Upper lobe of left lung (tissue), 6 donors: ENCODE data around the gene ATP9A. TPM values are rescaled to one million over a fixed set of nuclear protein-coding genes. Genes with fewer than 3 reads are reported as not detected.
"Not testable (repeated sequence)": the region's sequence is repeated elsewhere in the genome, so short reads cannot be mapped to it uniquely, and the experiment has no call there.

Source experiments
- ATAC-seq, 2 donors: fragments of 200-7000 bp; cut with Tn5 transposase; one replicate each; pipeline ENCODE4 v1.9.1; 2022; ENCODE audit warnings: mild to moderate bottlenecking in 2 of 2, moderate library complexity in 2 of 2; ENCODE audit not compliant: low FRiP score in 2 of 2
- DNase-seq, 2 donors: peaks; one replicate each; pipeline ENCODE4 v3.0.0-alpha.2; 2019 to 2020
- H3K27ac ChIP-seq, 4 donors: fragments of 200-600 bp; sonication (generic); one replicate each; pipeline ENCODE4 v1.5.1; 2016 to 2019
- H3K27me3 ChIP-seq, 4 donors: fragments of 200-600 bp; sonication (generic); one replicate each; pipeline ENCODE4 v1.5.1; 2017 to 2019
- H3K36me3 ChIP-seq, 4 donors: fragments of 200-600 bp; sonication (generic); one replicate each; pipeline ENCODE4 v1.5.1; 2016 to 2019
- H3K4me1 ChIP-seq, 4 donors: fragments of 200-600 bp; sonication (generic); one replicate each; pipeline ENCODE4 v1.5.1; 2018 to 2019
- H3K4me3 ChIP-seq, 4 donors: fragments of 200-600 bp; sonication (generic); one replicate each; pipeline ENCODE4 v1.5.1; 2017 to 2019; ENCODE audit warnings: mild to moderate bottlenecking in 2 of 4, moderate library complexity in 1 of 4
- H3K9me3 ChIP-seq, 4 donors: fragments of 200-600 bp; sonication (generic); one replicate each; pipeline ENCODE4 v1.5.1; 2018 to 2019
- CTCF ChIP-seq, 6 experiments: fragments of 450-650 bp in 4 of 6; fragments of 200-600 bp in 2 of 6; sonication (generic) in 2 of 6; IDR thresholded peaks; one replicate each; pipeline ENCODE4 v1.5.1; 2016 to 2019; ENCODE audit warnings: antibody characterized with exemption in 6 of 6
- EP300 ChIP-seq, 4 donors: sonication (generic); formaldehyde crosslinking; IDR thresholded peaks; one replicate each; pipeline ENCODE4 v1.5.1; 2017; ENCODE audit warnings: antibody characterized with exemption in 4 of 4, control low read depth in 2 of 4
- POLR2A ChIP-seq, 4 donors: fragments of 450-650 bp; IDR thresholded peaks; one replicate each; pipeline ENCODE4 v1.5.1; 2016 to 2017; ENCODE audit warnings: antibody characterized with exemption in 4 of 4, mild to moderate bottlenecking in 2 of 4
- POLR2AphosphoS5 ChIP-seq, 2 donors: sonication (generic); formaldehyde crosslinking; IDR thresholded peaks; one replicate each; pipeline ENCODE4 v1.5.1; 2017; ENCODE audit warnings: antibody characterized with exemption in 2 of 2
- WGBS, 2 donors: methylation state at CpG; one replicate each; pipeline ENCODE4 v1.1.5; 2017 to 2018; 5-methylcytosine and 5-hydroxymethylcytosine counted together
- total RNA-seq, 6 donors: library from RNA; depleted of rRNA in 4 of 6; stranded (reverse); fragments of >200 nt in 4 of 6; gene quantifications; one replicate each; pipeline versions ENCODE4 v1.1.0 to v1.2.1, GENCODE V29; 2016 to 2021
- donor health status: DM: no; HTN: no; CAD: no; lungs with moderate emphysema.
- donor health status: DM: no; HTN: yes; CAD: no; lungs with severe emphysema.

ATP9A gene
- total RNA-seq, 6 donors from 2014 or later, result 15.7 to 31.3 (median 22.8) TPM

GRCh38 chr20:51740838-51741237 lies 27.4 kb downstream of the ATP9A start:
- no peaks in the 10 kb centered on the region for H3K36me3 ChIP-seq
- H3K4me3 ChIP-seq, result no peak overlapping the region
- no peaks in the 10 kb centered on the region for H3K9me3 ChIP-seq
- WGBS, 2 donors, result 97% methylated on average over 3 of the region's 3 CpGs
- no peaks in the 10 kb centered on the region for H3K27me3 ChIP-seq
- ATAC-seq (no peak), DNase-seq (no peak)
- H3K27ac ChIP-seq, result no peak overlapping the region
- H3K4me1 ChIP-seq, result peaks cover 0 to 23% (median 0%) of the 10 kb centered on the region in 4 donors
- TF ChIP-seq POLR2A (IDR thresholded peaks at IDR 0.05), result no peak
- no peak for TF ChIP-seq POLR2AphosphoS5 (IDR thresholded peaks at IDR 0.05)
- no peak for TF ChIP-seq CTCF (IDR thresholded peaks at IDR 0.05)
- no peak for TF ChIP-seq EP300 (IDR thresholded peaks at IDR 0.05)

- not testable (repeated sequence) for H3K4me3 ChIP-seq, H3K27me3 ChIP-seq, H3K36me3 ChIP-seq, H3K9me3 ChIP-seq, DNase-seq, H3K27ac ChIP-seq, ATAC-seq
- peaks cover 0 to 23% (median 0%) of the 10 kb centered on the region in 4 donors for H3K4me1 ChIP-seq
- 93 to 97% methylated on average over 5 to 7 of the region's 7 CpGs for WGBS, 2 donors
These were observed 27.9 kb downstream of the ATP9A start for GRCh38 chr20:51740308-51740707.

- no peak for DNase-seq
- H3K36me3 ChIP-seq, result no peaks in the 10 kb centered on the region
- H3K27ac ChIP-seq, result no peak overlapping the region
- H3K4me1 ChIP-seq, result peaks cover 0 to 23% (median 0%) of the 10 kb centered on the region in 4 donors
- H3K4me3 ChIP-seq, result no peak overlapping the region
- 95 to 98% methylated on average over 4 of the region's 4 CpGs for WGBS, 2 donors
- no peak for TF ChIP-seq CTCF (IDR thresholded peaks at IDR 0.05)
- no peak for TF ChIP-seq POLR2AphosphoS5 (IDR thresholded peaks at IDR 0.05)
- TF ChIP-seq POLR2A (IDR thresholded peaks at IDR 0.05), result no peak
- TF ChIP-seq EP300 (IDR thresholded peaks at IDR 0.05), result no peak
- H3K27me3 ChIP-seq, result no peaks in the 10 kb centered on the region
- no peaks in the 10 kb centered on the region for H3K9me3 ChIP-seq
- no peak for ATAC-seq
These were observed 28.4 kb downstream of the ATP9A start for GRCh38 chr20:51739722-51740249.

- Histone ChIP-seq H3K4me3 (no peak overlapping the region), H3K27ac (no peak overlapping the region), H3K27me3 (no peaks in the 10 kb centered on the region), H3K36me3 (no peaks in the 10 kb centered on the region), H3K9me3 (no peaks in the 10 kb centered on the region), H3K4me1 (peaks cover 0 to 19% (median 0%) of the 10 kb centered on the region in 4 donors)
- DNase-seq, result no peak
- ATAC-seq, result peak; percentile 31 to 38
- WGBS, 2 donors, result 90 to 93% methylated on average over 12 of the region's 12 CpGs
- TF ChIP-seq POLR2AphosphoS5 (IDR thresholded peaks at IDR 0.05) (no peak), EP300 (IDR thresholded peaks at IDR 0.05) (no peak), CTCF (IDR thresholded peaks at IDR 0.05) (no peak), POLR2A (IDR thresholded peaks at IDR 0.05) (no peak)
These were observed 29.2 kb downstream of the ATP9A start for GRCh38 chr20:51738877-51739447.

- H3K4me3 ChIP-seq, ATAC-seq, H3K27ac ChIP-seq, DNase-seq, H3K9me3 ChIP-seq, H3K27me3 ChIP-seq, H3K36me3 ChIP-seq: not testable (repeated sequence)
- WGBS, 2 donors, result 94 to 95% methylated on average over 11 to 15 of the region's 15 CpGs
- H3K4me1 ChIP-seq, result peaks cover 0 to 18% (median 0%) of the 10 kb centered on the region in 4 donors
These were observed 29.9 kb downstream of the ATP9A start for GRCh38 chr20:51738261-51738660.

- Histone ChIP-seq H3K36me3 (no peaks in the 10 kb centered on the region), H3K4me3 (no peak overlapping the region), H3K27ac (no peak overlapping the region), H3K4me1 (peaks cover 0 to 6% (median 0%) of the 10 kb centered on the region in 4 donors), H3K9me3 (no peaks in the 10 kb centered on the region), H3K27me3 (no peaks in the 10 kb centered on the region)
- DNase-seq, result no peak
- ATAC-seq, result no peak
- WGBS, 2 donors, result 70 to 78% methylated on average over 5 of the region's 5 CpGs
- TF ChIP-seq POLR2A (IDR thresholded peaks at IDR 0.05) (no peak), POLR2AphosphoS5 (IDR thresholded peaks at IDR 0.05) (no peak), EP300 (IDR thresholded peaks at IDR 0.05) (no peak), CTCF (IDR thresholded peaks at IDR 0.05) (no peak)
These were observed 31.2 kb downstream of the ATP9A start for GRCh38 chr20:51736947-51737346.
